Activated CD4-positive, alpha-beta T cell treated with anti-CD3 and anti-CD28 coated beads for 48 hours (primary cell): ENCODE measurements around the gene SPARC.
A peak's percentile ranks its signal among the peaks of the same experiment; 100 is the strongest.

ENCODE experiments used
- DNase-seq: peaks from one replicate; pipeline ENCODE4 v3.0.0-alpha.2; 2020

Gene SPARC

DNA sequence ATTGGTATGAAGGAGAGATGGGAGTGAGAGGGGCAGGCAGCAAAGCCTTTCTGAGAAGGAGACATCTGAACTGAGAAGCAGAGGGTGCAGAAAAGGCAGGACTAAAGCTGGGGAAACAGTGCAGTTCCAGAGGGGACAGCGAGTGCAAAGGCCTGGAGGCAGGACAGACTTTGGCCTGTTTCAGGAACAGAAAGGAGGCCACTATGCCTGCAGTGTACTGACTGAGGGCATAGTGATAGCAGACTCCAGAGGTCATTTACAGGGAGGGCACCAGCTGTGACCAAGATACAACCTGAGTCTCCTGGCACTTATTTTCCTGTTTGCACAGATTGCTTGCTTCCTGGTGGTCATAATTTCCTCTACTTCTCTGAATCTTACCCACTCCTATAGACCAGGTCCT is 29.6 kb downstream of the SPARC start:
- no peak for DNase-seq

DNA sequence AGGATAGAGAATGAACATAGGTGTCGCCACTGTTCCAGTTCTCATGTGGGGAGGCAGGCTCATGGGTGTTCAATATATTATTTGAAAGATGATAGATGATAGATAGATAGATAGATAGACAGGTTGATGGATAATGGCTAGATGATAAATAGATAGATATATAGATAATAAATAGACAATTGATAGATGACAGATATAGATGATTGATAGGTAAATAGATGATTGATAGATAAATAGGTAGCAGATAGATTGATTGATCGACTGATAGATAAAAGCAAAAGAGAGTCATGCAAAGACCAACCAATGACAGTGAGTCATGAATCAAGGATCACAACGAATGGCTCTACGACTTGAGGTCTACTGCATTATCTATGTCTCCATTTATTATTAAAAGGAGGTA is 30.4 kb downstream of the SPARC start:
- DNase-seq: no peak

DNA sequence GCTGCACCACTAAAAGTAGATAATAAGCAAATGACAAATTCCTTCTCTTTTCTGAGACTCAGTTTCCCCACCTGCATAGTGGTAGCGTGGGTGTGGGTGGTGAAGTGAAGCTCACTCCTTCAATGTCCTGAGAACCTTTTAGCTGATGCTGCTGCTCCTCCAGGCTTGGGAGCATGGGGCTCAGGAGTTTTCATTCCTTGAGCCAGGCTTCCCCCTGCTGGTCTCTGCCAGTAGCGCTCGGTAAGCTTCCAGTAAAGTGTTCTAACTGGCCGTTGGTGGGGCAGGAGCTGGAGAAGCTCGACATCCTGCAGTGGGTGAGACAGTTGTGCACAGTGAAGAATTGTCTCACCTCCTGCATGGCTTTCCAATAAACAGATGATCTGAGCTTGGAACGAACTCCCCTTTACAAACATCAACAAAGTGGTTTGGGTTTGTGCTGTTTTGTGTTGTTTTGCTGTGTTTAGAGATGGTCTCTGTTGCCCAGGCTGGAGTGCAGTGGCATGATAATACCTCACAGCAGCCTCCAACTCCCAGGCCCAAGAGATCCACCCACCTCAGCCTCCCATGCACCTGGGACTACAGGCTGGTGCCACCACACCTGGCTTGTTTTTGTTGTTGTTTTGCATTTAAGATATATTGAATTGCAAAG is 34.6 kb downstream of the SPARC start:
- DNase-seq: peak; percentile 82

DNA sequence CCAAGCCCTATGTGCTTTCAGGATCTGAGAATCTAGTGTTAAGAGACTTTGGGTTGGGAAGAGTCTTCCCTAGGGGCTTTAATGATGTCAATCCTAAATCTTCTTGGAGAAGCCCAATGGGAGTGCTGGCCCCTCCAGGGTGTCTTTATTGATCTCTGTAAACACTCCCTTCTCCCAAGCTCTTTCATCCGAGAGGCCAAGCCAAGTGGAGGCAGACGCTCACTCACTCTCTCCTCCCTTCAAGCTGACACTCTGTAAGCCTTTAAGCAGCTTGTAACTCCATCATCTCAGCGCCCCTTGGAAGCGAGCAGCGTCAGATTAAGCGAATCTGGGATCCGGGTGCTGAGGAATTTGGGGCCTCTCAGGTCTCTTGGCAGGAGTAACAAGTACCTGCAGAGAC is 37.7 kb downstream of the SPARC start:
- DNase-seq: no peak

DNA sequence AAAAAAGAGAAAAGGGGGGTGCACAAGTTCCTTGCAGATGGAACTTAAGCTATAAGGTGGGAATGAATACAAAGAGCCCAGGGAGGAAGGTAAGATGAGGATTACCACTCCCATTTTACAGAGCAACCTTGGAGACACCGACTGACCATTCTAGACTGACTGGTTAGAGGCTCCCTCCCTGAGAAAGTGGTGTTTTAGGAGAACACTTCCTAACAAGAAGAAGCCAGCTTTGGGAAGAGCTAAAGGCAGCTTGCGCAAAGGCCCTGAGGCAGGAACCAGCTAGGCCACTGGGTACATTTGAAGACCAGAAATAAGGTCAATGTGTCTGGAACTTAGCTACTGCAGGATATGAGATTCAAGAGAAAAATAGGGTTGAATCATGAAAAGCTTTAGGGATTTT is 38.6 kb downstream of the SPARC start:
- no peak for DNase-seq

DNA sequence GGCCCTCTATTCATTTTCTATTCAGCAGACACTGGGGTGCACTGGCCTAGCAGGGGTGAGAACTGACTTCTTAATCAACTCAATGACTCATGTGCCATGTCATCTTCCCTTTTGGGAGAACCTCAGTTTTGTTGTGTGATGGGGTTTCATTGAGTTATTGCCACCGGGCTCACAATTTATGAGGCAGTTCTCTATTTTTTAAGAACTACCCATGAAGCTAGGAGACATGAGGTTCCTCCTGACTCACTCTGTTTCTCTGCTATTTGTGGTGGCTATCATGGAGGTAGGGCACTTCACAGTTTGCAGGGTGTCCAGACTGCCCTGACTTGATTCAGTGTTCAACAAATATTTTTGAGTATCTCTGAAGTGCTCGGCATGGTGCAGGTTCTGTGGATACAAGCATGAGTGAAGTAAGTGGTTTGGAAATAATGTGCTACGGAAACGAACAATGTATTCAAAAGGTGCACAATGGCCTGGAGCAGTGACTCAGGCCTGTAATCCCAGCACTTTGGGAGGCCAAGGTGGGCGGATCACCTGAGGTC is 39.3 kb downstream of the SPARC start:
- DNase-seq: peak; percentile 4

DNA sequence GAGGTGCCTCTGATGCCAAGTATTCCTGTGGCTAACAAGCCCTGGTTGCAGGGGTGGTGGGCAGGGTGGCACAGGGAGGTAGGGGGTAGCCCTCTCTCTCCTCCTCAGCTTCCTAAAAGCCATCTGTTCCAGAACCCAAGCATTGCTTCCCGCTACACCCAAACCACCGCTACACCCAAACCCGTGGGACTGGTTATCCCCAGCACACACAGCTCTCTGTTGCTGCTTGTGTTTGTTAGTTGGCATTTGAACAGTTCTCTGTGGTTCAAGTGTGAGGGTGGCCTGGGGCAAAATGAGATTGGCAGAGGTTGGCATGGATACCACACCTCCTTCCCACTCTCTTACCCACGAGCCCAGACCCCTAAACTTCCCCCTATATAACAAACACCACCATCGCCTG is 40.4 kb downstream of the SPARC start:
- DNase-seq: no peak

DNA sequence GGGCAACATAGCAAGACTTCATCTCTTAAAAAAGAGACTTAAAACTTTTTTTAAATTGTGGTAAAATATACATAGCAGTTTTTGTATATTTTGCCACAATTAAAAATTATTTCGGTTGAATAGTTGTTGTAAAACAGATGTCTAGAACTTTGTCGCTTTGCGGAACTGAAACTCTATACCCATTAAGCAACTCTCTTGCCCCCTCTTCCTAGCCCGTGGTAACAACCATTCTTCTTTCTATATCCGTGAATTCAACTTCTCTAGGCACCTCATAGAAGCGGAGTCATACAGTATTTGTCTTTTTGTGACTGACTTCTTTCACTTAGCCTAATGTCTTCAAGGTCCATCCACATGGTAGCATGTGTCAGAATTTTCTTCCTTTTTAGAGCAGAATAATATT is 43.3 kb downstream of the SPARC start:
- DNase-seq: no peak

DNA sequence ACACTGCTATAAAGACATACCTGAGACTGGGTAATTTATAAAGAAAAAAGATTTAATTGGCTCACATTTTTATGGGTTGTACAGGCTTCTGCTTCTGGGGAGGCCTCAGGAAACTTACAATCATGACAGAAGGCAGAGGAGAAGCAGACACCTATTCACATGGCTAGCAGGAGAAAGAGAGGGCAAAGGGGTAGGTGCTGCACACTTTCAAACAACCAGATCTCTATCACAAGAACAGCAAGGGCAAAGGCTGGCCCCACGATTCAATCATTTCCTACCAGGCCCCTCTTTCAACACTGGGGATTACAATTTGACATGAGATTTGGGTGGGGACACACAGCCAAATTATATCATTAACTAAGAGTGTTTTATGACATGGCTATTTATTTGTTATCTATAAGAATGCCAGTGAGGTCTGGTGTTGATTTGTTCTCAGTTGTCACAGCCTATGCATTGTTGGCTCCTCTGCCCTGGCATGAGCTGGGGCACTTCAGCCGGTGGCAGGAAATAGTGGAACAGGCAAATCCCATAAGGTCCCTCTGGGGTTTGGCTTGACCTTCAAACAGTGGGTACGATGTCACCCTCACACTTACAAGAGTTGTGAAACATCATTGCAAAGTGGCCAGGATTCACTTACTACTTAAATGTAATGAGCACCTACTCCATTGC is 44.1 kb downstream of the SPARC start:
- DNase-seq: no peak

DNA sequence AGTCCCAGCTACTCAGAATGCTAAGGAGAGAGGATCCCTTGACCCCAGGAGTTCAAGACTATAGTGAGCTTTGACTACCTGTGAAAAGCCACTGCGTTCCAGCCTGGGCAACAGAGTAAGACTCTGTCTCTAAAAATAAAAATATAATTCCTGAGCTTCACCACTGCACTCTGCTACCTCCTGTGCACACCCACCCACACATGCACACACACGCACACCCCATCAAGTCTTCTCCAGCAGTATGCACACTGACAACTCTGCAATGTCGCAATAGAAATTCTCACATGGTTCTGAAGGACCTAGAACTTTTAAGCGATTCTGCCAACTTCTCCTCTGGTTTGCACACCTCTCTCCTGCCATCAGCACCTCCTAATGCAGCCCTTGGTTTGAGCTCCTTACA is 48.1 kb downstream of the SPARC start:
- no peak for DNase-seq

DNA sequence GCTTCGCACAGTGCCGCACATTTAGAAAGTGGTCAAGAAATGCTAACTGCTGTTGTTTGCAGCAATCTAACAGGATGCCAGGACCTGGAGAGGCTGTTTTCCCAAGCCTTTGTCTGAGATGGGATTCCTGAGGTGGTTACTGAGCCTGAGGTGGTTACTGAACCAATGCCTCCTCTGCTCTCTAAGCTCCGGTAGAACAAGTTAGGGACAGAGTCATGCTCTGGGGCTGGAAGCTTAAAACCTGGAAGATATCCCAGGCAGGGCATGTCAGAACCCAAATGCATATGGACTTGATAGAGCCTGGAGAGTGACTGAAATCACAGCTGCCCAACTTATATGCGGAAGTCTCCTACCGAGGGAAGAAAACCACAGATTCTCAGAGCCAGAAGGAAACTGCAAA is 49.0 kb downstream of the SPARC start:
- no peak for DNase-seq

DNA sequence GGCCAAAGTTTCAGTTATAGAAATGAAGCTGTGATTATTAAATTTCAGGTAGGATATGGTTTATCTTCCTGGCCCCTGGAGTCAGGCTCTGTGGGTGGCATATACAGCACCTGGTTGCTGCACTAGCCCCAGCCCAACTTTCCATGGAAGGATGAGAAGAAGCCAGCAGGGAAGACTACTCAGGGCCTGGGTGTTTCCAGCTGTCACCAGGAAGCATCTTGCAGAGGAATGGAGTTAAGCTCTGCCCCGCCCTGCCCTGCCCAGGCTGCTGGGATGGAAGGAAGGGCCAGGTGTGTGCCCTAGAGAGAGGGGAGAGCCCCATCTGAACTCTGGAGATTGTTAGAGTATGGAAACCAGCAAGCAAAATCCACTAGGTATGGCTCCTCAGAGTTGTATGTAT is 52.8 kb downstream of the SPARC start:
- no peak for DNase-seq

DNA sequence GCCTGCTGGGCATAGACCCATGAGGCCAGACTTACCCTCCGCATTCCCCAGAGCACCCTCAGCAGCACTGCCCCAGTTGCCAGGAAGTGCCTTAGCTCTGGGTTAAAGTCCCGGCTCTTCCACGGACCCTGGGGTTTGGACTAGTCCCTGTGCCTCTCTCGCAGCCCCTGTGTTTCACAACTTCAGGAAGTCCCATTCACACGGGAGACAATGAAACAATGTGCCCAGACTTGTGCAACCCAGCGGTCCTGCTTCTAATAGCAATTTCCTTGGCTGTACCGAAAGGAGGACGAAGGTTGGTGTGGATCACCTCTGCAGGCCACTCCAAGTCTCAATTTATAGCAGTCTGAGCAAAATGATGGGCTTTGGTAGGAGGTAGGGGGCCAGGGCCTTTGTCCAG is 53.8 kb downstream of the SPARC start:
- no peak for DNase-seq

DNA sequence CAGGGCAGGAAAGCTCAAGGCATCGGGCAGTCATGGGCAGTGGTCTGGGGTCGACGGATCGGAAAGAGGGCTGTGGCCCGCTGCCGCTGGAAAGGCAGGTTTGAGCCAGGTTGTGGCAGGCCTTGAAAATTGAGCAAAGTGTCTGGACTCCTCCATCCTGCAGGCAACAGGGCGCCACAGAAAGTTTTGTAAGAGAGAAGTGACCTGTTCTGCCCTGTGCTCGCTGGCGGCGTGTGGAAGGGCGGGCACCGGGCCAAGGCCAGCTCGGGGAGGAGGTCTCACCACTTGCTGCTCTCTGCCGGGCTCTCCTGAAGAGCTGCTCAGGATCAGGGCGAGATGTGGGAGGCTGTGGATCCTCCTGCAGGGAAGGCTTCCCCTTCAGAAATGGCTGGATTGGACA is 54.2 kb downstream of the SPARC start:
- DNase-seq: no peak

DNA sequence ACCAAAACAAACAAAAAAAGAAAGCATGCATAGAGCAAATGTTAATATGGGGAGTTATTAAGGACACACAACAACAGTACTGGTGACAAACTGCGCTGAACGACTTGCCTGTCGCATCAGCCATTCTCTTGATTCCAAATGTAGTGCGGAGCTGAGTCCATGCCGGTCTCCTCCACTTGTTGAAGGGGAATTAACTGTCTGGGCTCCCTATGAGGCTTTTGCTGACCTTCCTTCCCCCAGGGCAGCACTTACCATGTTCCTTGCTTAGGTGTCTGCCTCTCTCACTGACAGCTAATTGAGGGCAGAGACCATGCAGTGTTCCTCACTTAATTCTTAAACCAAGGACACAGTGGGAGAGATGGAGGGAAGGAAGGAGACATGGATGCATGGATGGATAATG is 54.8 kb downstream of the SPARC start:
- no peak for DNase-seq

DNA sequence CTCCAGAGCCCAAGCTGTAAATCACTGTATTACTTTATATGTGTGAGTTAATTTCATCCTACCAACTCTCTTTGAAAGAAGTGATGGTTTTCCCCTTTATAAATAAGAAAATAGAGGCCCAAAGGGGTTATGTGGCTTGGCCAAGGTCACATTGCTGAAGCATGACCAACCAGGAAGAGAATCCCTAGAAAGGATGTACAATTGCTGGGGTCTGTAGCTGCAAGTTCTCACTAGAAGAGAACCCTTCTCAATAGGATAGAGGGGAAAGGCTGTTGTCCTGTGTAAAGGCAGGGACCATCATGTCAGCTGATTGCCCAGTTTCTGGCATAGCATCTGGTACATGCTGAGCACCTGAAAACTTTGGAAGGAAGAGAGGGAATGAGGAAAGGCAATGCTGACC is 56.6 kb downstream of the SPARC start:
- no peak for DNase-seq

DNA sequence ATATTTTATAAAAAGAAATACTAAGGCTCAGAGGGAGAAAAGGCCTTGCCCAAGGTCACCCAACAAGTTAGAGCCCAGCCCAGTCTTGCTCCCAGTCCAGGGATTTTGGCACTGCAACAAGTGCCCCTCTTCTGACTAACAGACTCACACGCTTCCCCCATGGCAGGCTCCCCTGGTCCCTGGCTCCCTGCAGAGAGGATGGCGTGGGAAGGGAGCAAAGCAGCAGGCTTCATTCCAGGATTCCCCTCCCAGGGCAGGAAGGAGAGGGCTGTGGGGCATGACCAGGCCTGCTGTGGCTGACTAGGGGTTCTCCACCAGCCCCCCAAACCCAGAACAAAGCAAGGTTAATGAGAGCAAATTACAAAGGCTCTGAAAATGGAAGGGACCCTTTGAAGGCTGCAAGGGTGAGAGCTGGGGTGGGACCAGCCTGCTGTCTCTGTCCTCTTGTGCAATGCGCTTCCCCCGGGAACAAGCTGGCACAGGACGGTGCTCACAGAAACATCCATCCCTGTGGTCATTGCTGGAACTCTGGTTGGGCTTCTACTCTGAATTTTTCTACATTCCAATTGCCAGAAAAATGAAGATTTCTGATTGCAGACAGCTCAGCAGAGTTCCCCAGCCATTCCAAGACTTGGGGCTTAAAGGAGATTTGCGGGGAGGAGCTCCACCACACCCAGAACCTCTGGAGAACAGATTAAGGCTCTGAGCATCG is 58.4 kb downstream of the SPARC start:
- no peak for DNase-seq

DNA sequence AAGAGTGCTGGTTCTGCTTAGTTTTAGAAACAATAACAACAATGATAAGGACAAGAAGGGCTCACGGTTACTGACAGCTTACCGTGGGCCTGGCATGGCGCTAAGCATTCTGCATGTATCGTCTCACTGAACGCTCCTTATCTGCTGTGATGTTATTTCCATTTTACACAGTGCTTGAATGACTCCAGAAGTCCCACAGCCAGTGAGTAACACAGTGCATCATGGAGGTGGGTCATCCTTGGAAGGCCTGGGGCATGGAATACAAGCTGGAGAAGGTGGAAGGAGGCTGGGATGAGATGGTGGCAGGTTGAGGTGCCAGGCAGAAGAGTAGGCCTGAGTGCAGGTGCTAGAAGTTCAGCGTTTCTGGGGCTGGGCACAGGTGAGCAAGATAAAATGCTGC is 59.1 kb downstream of the SPARC start:
- no peak for DNase-seq

DNA sequence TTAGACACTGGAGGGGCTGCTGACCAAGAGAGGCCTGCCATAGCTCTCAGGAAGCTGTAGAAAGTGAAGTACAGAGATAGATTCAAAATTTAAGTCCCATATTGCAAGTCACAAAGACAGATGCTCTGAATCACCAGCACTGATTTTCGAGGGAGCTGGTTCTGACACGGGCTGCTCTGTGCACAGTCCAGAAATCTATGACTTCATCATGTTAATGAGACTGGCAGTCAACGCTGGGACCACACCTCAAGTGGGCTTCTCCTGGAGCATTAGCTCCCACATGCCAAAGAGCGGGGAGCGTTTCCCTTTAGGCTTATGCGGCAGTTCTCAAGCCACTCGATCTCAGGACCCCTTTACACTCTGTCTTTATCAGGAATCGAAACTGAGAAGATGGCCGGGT is 61.4 kb downstream of the SPARC start:
- DNase-seq: no peak

DNA sequence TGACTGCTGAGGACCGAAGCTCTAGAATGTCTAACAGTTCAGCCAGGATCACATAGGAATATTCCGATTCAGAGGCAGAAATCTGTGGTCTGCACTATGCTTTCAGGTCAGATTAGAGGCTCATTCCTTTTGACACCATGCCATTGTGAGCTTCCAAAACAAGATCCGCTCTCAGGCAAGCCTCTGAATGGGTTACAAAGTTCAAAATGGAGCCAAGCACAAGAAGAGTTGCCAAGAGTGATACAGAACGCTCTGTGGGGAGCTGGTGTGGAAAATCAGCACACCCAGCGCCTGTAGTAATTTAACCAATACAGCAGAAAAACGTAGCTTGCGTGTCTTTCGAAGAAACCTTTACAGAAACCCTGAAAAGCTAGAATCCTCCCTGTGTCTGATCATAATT is 62.2 kb downstream of the SPARC start:
- no peak for DNase-seq

DNA sequence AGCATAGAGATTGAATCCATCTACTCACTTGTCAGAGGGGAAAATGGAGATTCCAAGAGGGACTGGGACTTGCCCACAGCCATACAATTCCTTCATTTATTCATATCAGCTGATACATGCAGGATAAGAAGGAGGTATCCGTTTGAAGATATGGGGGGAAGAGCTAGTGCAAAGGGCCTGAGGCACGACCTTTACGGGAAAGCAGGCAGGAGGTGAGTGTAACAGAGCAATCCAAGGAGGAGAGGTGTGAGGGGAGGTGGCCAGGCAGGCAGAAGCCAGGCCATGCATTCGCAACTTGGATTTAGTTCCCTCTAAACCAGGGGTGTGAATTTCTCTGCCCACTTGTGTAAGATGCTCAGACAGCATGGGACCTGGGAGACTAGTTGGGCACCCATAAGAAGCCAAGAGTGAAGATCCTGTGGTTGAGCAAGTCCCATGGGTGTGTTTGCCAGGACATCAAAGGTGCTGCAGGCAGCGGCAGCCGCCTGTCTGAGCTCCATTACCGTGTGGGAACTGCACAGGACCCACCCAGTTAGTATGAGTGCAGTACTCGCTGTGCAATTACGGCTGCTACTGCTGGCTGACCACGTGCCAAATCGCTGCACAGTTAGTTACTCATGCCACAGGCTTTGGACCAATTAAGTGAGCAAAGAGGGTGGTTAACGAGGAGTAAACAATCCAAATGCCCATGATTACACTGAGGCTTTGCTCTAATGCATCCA is 64.2 kb downstream of the SPARC start:
- no peak for DNase-seq

DNA sequence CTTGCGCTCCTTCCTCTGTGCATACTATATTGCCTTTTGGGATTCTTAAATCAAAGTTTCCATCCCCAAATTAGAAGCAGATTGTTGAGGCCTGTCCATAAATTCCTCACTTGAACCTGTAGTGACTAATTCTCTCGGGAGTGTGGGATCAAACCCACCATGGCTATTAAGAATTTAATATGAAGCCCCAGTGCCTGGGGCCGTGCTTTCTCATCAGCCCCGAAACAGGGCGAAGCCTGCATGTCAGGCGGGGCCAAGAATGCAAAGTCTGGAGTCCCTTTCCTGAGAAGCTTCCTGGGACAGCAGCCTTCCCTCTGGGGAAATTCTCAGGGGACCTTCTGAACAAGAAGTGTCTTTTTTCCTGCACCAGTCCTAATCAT is 66.3 kb downstream of the SPARC start:
- no peak for DNase-seq

DNA sequence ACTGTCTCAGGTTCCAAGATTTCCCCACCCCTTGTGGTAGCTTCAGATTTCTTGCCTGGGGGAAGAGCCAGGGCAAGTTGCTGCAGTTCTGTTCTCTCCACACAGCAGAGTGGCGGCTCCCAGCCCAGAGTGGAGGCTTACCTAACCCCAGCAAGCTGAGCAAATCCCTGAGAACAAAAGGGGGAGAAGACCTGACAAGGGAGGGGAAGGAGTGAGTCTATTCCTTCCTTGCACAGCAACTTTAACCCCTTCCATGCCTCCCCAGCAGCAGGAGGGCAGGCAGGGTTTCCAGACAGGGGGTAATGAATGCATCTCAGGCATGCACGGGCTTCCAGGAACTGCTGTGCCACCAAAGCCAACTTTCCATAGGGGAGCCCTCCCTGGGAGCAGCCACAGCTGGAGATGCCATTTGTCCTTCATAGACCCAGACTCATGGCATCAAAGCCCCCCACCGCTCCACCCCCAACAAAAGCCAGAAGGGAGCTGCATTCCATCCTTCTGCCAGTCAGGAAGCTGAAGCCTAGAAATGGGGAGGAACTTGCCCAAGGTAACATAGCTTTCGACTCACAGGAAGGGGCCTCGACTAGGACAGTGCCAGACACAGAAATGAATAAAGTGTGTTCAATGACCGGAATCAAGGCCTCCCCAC is 66.8 kb downstream of the SPARC start:
- no peak for DNase-seq
